Activated CD4-positive, alpha-beta T cell treated with anti-CD3 and anti-CD28 coated beads, Interleukin-2, amount 50 U/mL, for 16 hours (primary cell): ENCODE measurements around the gene LGSN.
"Not testable (repeated sequence)": the region's sequence is repeated elsewhere in the genome, so short reads cannot be mapped to it uniquely, and the experiment has no call there.

ENCODE experiments used
- DNase-seq: peaks from one replicate; pipeline ENCODE4 v3.0.0-alpha.2; 2020

The LGSN gene

GRCh38 chr6:63319939-63320338 lies at the start of gene LGSN:
LGSN (minus strand) TSS chr6:63319983; CDS start chr6:63319943, 40 bp downstream.
- DNase-seq = no peak

- DNase-seq = no peak
Observed at GRCh38 chr6:63368347-63368746, 48.6 kb upstream of the LGSN start.

- DNase-seq = not testable (repeated sequence)
Observed at GRCh38 chr6:63362500-63363120, 42.8 kb upstream of the LGSN start.

- DNase-seq = not testable (repeated sequence)
Observed at GRCh38 chr6:63357384-63357783, 37.6 kb upstream of the LGSN start.

GRCh38 chr6:63355632-63356031 lies 35.8 kb upstream of the LGSN start:
- DNase-seq = no peak

- no peak for DNase-seq
Observed at GRCh38 chr6:63353286-63353630, 33.5 kb upstream of the LGSN start.

- DNase-seq = peak; percentile 6
Observed at GRCh38 chr6:63352544-63353285, 32.9 kb upstream of the LGSN start.

GRCh38 chr6:63352069-63352543 lies 32.3 kb upstream of the LGSN start:
- peak; percentile 6 for DNase-seq

GRCh38 chr6:63349401-63349800 lies 29.6 kb upstream of the LGSN start:
- no peak for DNase-seq

GRCh38 chr6:63348836-63349235 lies 29.1 kb upstream of the LGSN start:
- DNase-seq = no peak

- DNase-seq = no peak
Observed at GRCh38 chr6:63347599-63347998, 27.8 kb upstream of the LGSN start.

GRCh38 chr6:63346217-63346835 lies 26.5 kb upstream of the LGSN start:
- no peak for DNase-seq

- no peak for DNase-seq
Observed at GRCh38 chr6:63340351-63340750, 20.6 kb upstream of the LGSN start.

GRCh38 chr6:63334652-63335051 lies 14.9 kb upstream of the LGSN start:
- DNase-seq = not testable (repeated sequence)

GRCh38 chr6:63333440-63333839 lies 13.7 kb upstream of the LGSN start:
- no peak for DNase-seq

- DNase-seq = not testable (repeated sequence)
Observed at GRCh38 chr6:63326630-63327029, 6.8 kb upstream of the LGSN start.

GRCh38 chr6:63322981-63323380 lies 3.2 kb upstream of the LGSN start:
- DNase-seq = no peak

- DNase-seq = no peak
Observed at GRCh38 chr6:63321821-63322220, 2.0 kb upstream of the LGSN start.

GRCh38 chr6:63317641-63318040 lies 2.1 kb downstream of the LGSN start:
- no peak for DNase-seq

- no peak for DNase-seq
Observed at GRCh38 chr6:63316113-63316512, 3.7 kb downstream of the LGSN start.

GRCh38 chr6:63313111-63313510 lies 6.7 kb downstream of the LGSN start:
- DNase-seq = no peak

GRCh38 chr6:63307581-63308246 lies 12.1 kb downstream of the LGSN start:
- peak; percentile 12 for DNase-seq

- DNase-seq = no peak
Observed at GRCh38 chr6:63306420-63306819, 13.4 kb downstream of the LGSN start.

- no peak for DNase-seq
Observed at GRCh38 chr6:63305277-63305676, 14.5 kb downstream of the LGSN start.
